A549 (cell line): Measurements from ENCODE around the gene PPID.

Experiments
- CEBPB ChIP-seq, 2 experiments: fragments of >200 bp in 1 of 2; sonication (Bioruptor Twin) in 1 of 2; formaldehyde crosslinking in 1 of 2; IDR thresholded peaks; 2 replicates each; pipeline ENCODE4 v1.6.1; 2012 to 2016
- CTCF ChIP-seq: fragments of >200 bp; sonication (Bioruptor Twin); formaldehyde crosslinking; IDR thresholded peaks from 3 replicates; pipeline ENCODE4 v1.5.1; 2016
- ELK1 ChIP-seq: fragments of 150-350 bp; IDR thresholded peaks from 2 replicates; pipeline ENCODE4 v1.6.1; 2014; ENCODE audit warnings: low read depth, mild to moderate bottlenecking, low read length
- EP300 ChIP-seq, 2 experiments: fragments of >200 bp; sonication (Bioruptor Twin); formaldehyde crosslinking; IDR thresholded peaks; 2 replicates in 1 of 2; 3 replicates in 1 of 2; pipeline ENCODE4 v1.6.1; 2016 to 2017
- ESRRA ChIP-seq: fragments of 150-350 bp; IDR thresholded peaks from 2 replicates; pipeline ENCODE4 v1.6.1; 2014; ENCODE audit warnings: mild to moderate bottlenecking, low read length, borderline replicate concordance
- MAFK ChIP-seq: fragments of 450-650 bp; IDR thresholded peaks from 2 replicates; pipeline ENCODE4 v1.6.1; 2014; ENCODE audit not compliant: partially characterized antibody
- MAX ChIP-seq: IDR thresholded peaks from 2 replicates; pipeline ENCODE4 v1.6.1; 2012
- POLR2A ChIP-seq: IDR thresholded peaks from 2 replicates; pipeline ENCODE4 v1.6.1; 2012; ENCODE audit warnings: mild to moderate bottlenecking, low read length
- RAD21 ChIP-seq, 2 experiments: fragments of >200 bp in 1 of 2; sonication (Bioruptor Twin) in 1 of 2; formaldehyde crosslinking in 1 of 2; IDR thresholded peaks in 1 of 2; conservative IDR thresholded peaks in 1 of 2; 2 replicates in 1 of 2; 3 replicates in 1 of 2; pipeline ENCODE4 v1.6.1; 2012 to 2018; ENCODE audit warnings: inconsistent platforms in 1 of 2
- RARB ChIP-seq: fragments of 250-450 bp; sonication (Bioruptor Pico); IDR thresholded peaks from 2 replicates; pipeline ENCODE4 v1.8.0; 2021; ENCODE audit warnings: mild to moderate bottlenecking, moderate library complexity
- RCOR1 ChIP-seq: fragments of 150-350 bp; IDR thresholded peaks from 2 replicates; pipeline ENCODE4 v1.6.1; 2014; ENCODE audit warnings: antibody characterized with exemption, low read length, low read depth
- RFX5 ChIP-seq: fragments of 450-650 bp; IDR thresholded peaks from 2 replicates; pipeline ENCODE4 v1.7.1; 2014; ENCODE audit warnings: antibody characterized with exemption, mild to moderate bottlenecking, moderate library complexity
- USF2 ChIP-seq: fragments of 450-650 bp; IDR thresholded peaks from 2 replicates; pipeline ENCODE4 v1.6.1; 2014; ENCODE audit warnings: antibody characterized with exemption
- TF ChIP-seq, protein P1 (sequence below): fragments of 200-600 bp; sonication (generic); IDR thresholded peaks from 2 replicates; pipeline ENCODE4 v1.6.1; 2016; ENCODE audit warnings: antibody characterized with exemption, mild to moderate bottlenecking, moderate library complexity

DNA sequence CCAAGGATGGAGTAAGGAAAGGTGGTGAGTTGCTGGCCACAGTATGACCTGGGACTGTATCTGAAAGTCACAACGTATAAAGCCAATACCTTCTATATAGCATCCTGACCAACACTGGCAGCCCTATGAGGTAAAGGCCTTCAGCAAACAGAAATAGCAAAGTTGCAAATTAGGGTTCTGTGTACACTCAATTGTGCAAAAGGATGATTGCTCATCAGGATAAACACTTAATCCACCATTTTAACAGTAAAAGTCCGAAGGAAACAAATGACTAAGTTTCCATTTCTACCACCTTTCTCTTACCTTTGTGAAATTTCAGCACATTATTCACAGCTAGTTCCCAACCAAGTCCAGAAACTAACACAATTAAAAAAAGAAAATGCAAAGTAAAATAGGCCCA, 44.3 kb upstream of the PPID start:
- TF ChIP-seq EP300 (IDR thresholded peaks at IDR 0.05), result no peak
- TF ChIP-seq CTCF, result no peak
- no peak for TF ChIP-seq USF2
- TF ChIP-seq POLR2A, result no peak
- TF ChIP-seq CEBPB (IDR thresholded peaks at IDR 0.05), result no peak
- TF ChIP-seq ELK1, result no peak
- TF ChIP-seq MAX, result no peak
- TF ChIP-seq RCOR1, result no peak
- TF ChIP-seq, protein P1, sequence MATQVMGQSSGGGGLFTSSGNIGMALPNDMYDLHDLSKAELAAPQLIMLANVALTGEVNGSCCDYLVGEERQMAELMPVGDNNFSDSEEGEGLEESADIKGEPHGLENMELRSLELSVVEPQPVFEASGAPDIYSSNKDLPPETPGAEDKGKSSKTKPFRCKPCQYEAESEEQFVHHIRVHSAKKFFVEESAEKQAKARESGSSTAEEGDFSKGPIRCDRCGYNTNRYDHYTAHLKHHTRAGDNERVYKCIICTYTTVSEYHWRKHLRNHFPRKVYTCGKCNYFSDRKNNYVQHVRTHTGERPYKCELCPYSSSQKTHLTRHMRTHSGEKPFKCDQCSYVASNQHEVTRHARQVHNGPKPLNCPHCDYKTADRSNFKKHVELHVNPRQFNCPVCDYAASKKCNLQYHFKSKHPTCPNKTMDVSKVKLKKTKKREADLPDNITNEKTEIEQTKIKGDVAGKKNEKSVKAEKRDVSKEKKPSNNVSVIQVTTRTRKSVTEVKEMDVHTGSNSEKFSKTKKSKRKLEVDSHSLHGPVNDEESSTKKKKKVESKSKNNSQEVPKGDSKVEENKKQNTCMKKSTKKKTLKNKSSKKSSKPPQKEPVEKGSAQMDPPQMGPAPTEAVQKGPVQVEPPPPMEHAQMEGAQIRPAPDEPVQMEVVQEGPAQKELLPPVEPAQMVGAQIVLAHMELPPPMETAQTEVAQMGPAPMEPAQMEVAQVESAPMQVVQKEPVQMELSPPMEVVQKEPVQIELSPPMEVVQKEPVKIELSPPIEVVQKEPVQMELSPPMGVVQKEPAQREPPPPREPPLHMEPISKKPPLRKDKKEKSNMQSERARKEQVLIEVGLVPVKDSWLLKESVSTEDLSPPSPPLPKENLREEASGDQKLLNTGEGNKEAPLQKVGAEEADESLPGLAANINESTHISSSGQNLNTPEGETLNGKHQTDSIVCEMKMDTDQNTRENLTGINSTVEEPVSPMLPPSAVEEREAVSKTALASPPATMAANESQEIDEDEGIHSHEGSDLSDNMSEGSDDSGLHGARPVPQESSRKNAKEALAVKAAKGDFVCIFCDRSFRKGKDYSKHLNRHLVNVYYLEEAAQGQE, result no peak
- no peak for TF ChIP-seq RFX5
- TF ChIP-seq RAD21 (conservative IDR thresholded peaks at IDR 0.05 in 1 of 2, IDR thresholded peaks at IDR 0.05 in 1 of 2), result no peak
- TF ChIP-seq RARB, result no peak
- TF ChIP-seq ESRRA, result no peak
- no peak for TF ChIP-seq MAFK
